Measurements from ENCODE around the gene TENM4.

TENM4 gene

DNA sequence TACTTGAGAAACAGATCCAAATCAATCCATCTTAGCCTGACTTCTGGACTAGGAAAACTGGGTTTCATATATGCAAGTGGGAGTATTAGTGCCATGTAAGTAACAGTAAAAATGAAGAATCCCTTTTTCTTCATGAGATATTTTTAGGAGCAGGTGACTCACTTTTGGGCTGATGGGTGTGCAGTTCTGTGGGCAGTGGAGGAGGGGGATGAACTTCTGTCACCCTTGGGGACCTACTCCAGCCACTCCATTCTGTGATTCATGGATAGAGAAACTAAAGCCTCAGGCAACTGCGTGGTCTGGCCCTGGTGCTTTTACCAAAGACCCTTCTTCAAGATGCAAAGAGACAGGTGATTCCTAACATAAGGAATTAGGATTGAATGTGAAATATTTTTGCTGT, 657.5 kb downstream of the TENM4 start:
- no peak for DNase-seq
- in situ Hi-C loops (cut with HindIII; ENCODE audit: low pct_ligation_motif_present, low pct_unique_long_range_greater_than_20kb, low sequenced_read_pairs) = no loop called here

GRCh38 chr11:78782725-78783124, 658.1 kb downstream of the TENM4 start:
- in situ Hi-C loops (cut with HindIII; ENCODE audit: low pct_ligation_motif_present, low pct_unique_long_range_greater_than_20kb, low sequenced_read_pairs) = no loop called here
- DNase-seq = no peak

DNA sequence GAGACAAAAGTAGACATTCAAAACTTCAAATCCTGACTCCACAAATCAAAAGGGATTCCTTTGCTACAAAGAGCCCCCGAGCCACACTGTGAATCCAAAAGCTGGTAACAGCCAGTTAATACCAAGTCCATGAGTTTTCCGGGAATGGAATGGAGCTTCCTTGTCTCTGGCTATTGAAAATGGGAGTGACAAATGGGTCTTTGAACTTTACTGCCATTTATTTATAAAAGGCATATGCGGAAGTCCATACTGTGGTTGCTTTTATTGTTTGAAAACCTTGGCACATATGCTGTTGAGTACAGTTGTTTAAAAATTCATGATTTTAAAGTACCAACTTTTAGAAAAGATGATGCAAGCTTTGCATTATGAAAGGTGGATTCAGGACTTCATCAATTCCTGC, 659.9 kb downstream of the TENM4 start:
- in situ Hi-C loops (cut with HindIII; ENCODE audit: low pct_ligation_motif_present, low pct_unique_long_range_greater_than_20kb, low sequenced_read_pairs) = no loop called here
- DNase-seq = no peak

GRCh38 chr11:78773492-78773891, 667.3 kb downstream of the TENM4 start:
- no peak for DNase-seq
- in situ Hi-C loops (cut with HindIII; ENCODE audit: low pct_ligation_motif_present, low pct_unique_long_range_greater_than_20kb, low sequenced_read_pairs) = no loop called here

GRCh38 chr11:78773077-78773476, 667.8 kb downstream of the TENM4 start:
- in situ Hi-C loops (cut with HindIII; ENCODE audit: low pct_ligation_motif_present, low pct_unique_long_range_greater_than_20kb, low sequenced_read_pairs) = no loop called here
- no peak for DNase-seq

- DNase-seq = no peak
- in situ Hi-C loops (cut with HindIII; ENCODE audit: low pct_ligation_motif_present, low pct_unique_long_range_greater_than_20kb, low sequenced_read_pairs) = no loop called here
These were observed 668.6 kb downstream of the TENM4 start for GRCh38 chr11:78772186-78772585.

- DNase-seq = no peak
- in situ Hi-C loops (cut with HindIII; ENCODE audit: low pct_ligation_motif_present, low pct_unique_long_range_greater_than_20kb, low sequenced_read_pairs) = no loop called here
These were observed 669.9 kb downstream of the TENM4 start for GRCh38 chr11:78770931-78771330.

DNA sequence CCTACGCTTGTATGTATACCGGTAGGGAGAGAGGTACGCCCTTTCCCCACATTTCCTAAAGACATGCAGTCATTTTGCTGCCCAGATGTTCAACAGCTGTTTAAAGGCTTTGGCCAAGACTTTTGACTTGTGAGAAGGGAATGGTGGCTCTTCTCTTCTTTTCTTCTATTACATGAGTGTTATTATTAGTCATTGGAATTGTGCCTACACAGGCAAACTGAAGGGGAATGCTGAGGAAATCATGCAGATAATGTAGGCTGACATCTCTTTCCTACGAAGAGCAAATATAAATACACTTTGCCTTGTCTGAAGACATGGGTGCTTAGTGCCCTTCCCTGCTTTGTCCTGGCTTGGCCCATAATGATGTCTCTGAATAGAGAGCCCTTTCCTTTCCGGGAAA, 671.9 kb downstream of the TENM4 start:
- in situ Hi-C loops (cut with HindIII; ENCODE audit: low pct_ligation_motif_present, low pct_unique_long_range_greater_than_20kb, low sequenced_read_pairs) = no loop called here
- DNase-seq = no peak

- in situ Hi-C loops (cut with HindIII; ENCODE audit: low pct_ligation_motif_present, low pct_unique_long_range_greater_than_20kb, low sequenced_read_pairs) = no loop called here
- no peak for DNase-seq
These were observed 672.5 kb downstream of the TENM4 start for GRCh38 chr11:78768345-78768744.

GRCh38 chr11:78767027-78767932, 673.5 kb downstream of the TENM4 start:
- in situ Hi-C loops (cut with HindIII; ENCODE audit: low pct_ligation_motif_present, low pct_unique_long_range_greater_than_20kb, low sequenced_read_pairs) = no loop called here
- DNase-seq = no peak

- no peak for DNase-seq
- in situ Hi-C loops (cut with HindIII; ENCODE audit: low pct_ligation_motif_present, low pct_unique_long_range_greater_than_20kb, low sequenced_read_pairs) = no loop called here
These were observed 675.9 kb downstream of the TENM4 start for GRCh38 chr11:78764946-78765345.

GRCh38 chr11:78763664-78764063, 677.2 kb downstream of the TENM4 start:
- DNase-seq = no peak
- in situ Hi-C loops (cut with HindIII; ENCODE audit: low pct_ligation_motif_present, low pct_unique_long_range_greater_than_20kb, low sequenced_read_pairs) = no loop called here

DNA sequence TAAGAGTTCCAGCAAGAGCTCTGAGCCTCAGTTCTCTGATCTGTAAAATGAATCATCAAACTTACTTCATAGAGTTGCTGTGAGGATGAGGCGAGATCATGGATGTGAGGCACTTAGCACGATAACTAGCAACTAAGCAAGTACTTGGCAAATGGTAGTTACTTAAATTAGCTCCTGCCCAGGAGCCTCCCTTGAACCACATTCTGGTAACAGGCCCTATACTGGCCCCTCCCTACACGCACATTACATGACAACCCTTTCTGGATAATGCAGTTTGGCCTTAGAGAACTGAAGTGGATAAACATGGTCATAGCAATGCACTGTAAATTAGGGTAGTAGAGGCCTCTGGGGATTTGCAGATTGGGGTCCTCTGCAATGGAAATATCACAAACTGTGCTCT, 678.7 kb downstream of the TENM4 start:
- no peak for DNase-seq
- in situ Hi-C loops (cut with HindIII; ENCODE audit: low pct_ligation_motif_present, low pct_unique_long_range_greater_than_20kb, low sequenced_read_pairs) = no loop called here

GRCh38 chr11:78759071-78759470, 681.8 kb downstream of the TENM4 start:
- DNase-seq = no peak
- in situ Hi-C loops (cut with HindIII; ENCODE audit: low pct_ligation_motif_present, low pct_unique_long_range_greater_than_20kb, low sequenced_read_pairs) = no loop called here

DNA sequence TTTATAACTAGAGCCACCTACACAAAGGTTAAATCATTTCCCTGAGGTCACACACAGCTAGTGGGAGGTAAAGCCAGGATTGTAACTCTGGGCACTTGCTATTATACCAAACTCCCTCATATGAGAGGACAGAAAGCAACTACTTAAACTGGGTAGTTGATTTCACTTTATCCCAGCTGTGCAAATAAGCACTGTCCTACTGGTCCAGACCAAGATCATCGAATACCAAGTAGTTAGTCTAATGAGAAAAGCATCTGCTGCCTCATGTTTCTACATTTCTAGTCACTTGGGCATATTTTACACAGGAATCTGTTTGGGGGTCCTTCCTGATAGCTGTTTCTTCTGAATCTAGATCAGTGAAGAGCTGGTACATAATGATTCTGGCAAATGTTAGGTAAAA, 687.5 kb downstream of the TENM4 start:
- no peak for DNase-seq
- in situ Hi-C loops (cut with HindIII; ENCODE audit: low pct_ligation_motif_present, low pct_unique_long_range_greater_than_20kb, low sequenced_read_pairs) = no loop called here

GRCh38 chr11:78752494-78752893, 688.3 kb downstream of the TENM4 start:
- in situ Hi-C loops (cut with HindIII; ENCODE audit: low pct_ligation_motif_present, low pct_unique_long_range_greater_than_20kb, low sequenced_read_pairs) = no loop called here
- DNase-seq = no peak

DNA sequence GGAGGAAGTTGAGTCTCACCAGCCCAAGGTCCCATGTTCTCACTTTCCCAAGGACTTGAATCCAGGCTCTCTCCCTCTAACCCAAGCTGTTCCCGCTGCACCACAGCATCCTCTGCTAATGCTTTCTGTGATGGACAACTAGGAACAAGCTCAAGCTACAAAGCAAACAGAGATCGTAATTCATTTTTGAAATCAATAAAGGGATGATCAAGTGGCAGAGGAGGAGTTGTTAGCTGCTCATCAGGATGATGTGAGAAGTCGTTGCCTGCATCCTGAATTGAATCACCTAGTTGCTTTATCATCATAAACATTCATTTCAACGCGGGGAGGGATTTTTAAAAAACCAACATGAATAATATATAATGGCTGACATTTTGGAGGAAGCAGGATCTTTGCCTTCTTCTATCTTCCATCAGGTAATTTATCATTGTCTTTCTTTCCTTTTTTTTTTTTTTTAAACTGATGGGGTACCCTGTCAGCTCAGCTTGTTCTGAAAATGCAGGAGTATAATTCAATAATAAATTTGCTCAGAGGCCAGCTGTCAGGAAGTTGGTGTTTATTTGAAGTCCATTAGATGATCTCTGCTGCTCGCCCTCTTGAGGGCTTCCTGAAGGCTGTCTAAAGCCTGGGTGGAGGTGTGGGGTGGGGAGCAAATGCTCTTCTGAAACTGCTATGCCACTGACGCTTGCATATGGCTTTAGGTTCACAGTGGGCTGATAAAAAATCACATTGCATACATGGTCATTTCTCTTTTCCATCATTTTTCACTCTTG, 691.7 kb downstream of the TENM4 start:
- no peak for DNase-seq
- in situ Hi-C loops (cut with HindIII; ENCODE audit: low pct_ligation_motif_present, low pct_unique_long_range_greater_than_20kb, low sequenced_read_pairs) = no loop called here

GRCh38 chr11:78744949-78745348, 695.9 kb downstream of the TENM4 start:
- in situ Hi-C loops (cut with HindIII; ENCODE audit: low pct_ligation_motif_present, low pct_unique_long_range_greater_than_20kb, low sequenced_read_pairs) = no loop called here
- DNase-seq = no peak

DNA sequence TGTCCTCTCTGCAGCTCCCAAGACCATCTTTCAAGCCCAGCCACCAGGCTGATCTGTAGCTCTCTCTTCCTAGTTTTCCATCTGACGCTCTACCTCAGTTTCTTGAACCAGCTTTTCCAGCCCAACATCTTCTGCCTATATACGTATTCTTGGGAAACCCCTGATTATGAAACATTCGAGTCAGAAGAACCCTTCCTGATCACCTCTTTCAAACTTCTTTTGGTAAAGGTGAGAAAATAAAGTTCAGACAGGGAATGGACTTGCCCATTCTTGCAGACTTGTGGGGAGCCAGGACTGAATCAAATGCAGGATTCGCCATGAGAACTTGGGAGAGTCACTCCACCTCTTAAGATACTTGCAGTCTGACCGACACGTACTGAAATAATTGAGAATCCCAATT, 696.6 kb downstream of the TENM4 start:
- DNase-seq = no peak
- in situ Hi-C loops (cut with HindIII; ENCODE audit: low pct_ligation_motif_present, low pct_unique_long_range_greater_than_20kb, low sequenced_read_pairs) = no loop called here

GRCh38 chr11:78742430-78742829, 698.4 kb downstream of the TENM4 start:
- in situ Hi-C loops (cut with HindIII; ENCODE audit: low pct_ligation_motif_present, low pct_unique_long_range_greater_than_20kb, low sequenced_read_pairs) = no loop called here
- peak; percentile 82 for DNase-seq

Measured in ACHN (cell line).